Suprapubic skin (tissue), 4 donors: ENCODE data around the gene SERF1A. TPM values are rescaled to one million over a fixed set of nuclear protein-coding genes. Genes with fewer than 3 reads are reported as not detected.
"Not testable (repeated sequence)": the region's sequence is repeated elsewhere in the genome, so short reads cannot be mapped to it uniquely, and the experiment has no call there.

Experiments used
- DNase-seq, 2 donors: peaks; one replicate each; pipeline ENCODE4 v3.0.0-alpha.2; 2019; ENCODE audit warnings: low spot score in 2 of 2
- H3K27ac ChIP-seq: fragments of 200-600 bp; sonication (generic); one replicate; pipeline ENCODE4 v1.5.1; 2019
- H3K27me3 ChIP-seq: fragments of 200-600 bp; sonication (generic); one replicate; pipeline ENCODE4 v1.5.1; 2019
- H3K36me3 ChIP-seq: fragments of 200-600 bp; sonication (generic); one replicate; pipeline ENCODE4 v1.5.1; 2019
- H3K4me1 ChIP-seq: fragments of 200-600 bp; sonication (generic); one replicate; pipeline ENCODE4 v1.5.1; 2019
- H3K4me3 ChIP-seq: fragments of 200-600 bp; sonication (generic); one replicate; pipeline ENCODE4 v1.5.1; 2019; ENCODE audit warnings: mild to moderate bottlenecking
- H3K9me3 ChIP-seq: fragments of 200-600 bp; sonication (generic); one replicate; pipeline ENCODE4 v1.5.1; 2019
- WGBS: methylation state at CpG from one replicate; pipeline ENCODE4 v1.1.5; 2018; 5-methylcytosine and 5-hydroxymethylcytosine counted together
- total RNA-seq, 4 donors: library from RNA; depleted of rRNA; stranded (reverse); fragments of >200 nt; gene quantifications; one replicate each; pipeline ENCODE4 v1.1.0, GENCODE V29; 2016

Gene SERF1A
- 1 to 10 TPM; 1.8 to 8.1 (median 2.8) TPM for total RNA-seq

DNA sequence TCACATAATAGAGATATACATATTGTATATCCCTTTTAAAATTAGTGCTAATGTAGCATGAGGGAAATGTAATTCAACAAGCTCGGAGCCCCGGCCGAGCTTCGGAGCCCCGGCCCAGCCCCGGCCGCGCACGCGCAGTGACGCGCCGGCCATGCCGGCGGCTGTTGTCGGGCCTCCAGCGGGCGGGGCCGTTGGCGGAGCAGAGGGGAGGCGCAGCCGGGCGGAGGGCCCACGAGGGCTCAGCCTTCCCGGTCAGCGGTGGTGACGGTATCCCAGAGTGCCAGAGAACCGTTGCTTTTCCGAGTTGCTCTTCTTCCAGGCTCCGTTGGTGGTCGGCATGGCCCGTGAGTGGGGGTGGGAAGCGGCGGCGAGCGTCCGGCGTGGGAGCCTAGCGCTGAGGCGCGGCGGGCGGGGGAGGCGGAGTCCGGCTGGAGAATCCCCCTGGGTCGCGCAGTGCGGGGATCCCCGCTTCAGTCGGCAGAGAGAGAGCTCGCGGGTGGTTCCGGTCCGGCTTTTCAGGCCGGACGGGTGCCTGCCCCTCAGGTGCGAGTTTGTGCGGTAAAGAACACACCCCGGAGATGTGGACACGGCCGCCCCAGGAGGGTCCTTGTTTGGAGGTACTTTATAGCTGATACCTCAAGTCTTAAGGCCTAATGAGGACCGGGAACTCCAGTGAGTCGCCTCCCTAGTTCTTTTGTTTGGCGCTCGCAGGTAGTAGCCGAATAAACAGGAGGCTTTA, at the start of gene SERF1A:
Gene SERF1A, plus strand, starts transcription at position 137 of the 739 bp plus-strand sequence. Its CDS starts 201 bp downstream, at position 338.
- not testable (repeated sequence) for H3K4me3 ChIP-seq, H3K27me3 ChIP-seq, H3K27ac ChIP-seq, H3K36me3 ChIP-seq, H3K9me3 ChIP-seq, DNase-seq, H3K4me1 ChIP-seq
- WGBS = no CpG with 5 or more reads among the region's 66 CpGs

DNA sequence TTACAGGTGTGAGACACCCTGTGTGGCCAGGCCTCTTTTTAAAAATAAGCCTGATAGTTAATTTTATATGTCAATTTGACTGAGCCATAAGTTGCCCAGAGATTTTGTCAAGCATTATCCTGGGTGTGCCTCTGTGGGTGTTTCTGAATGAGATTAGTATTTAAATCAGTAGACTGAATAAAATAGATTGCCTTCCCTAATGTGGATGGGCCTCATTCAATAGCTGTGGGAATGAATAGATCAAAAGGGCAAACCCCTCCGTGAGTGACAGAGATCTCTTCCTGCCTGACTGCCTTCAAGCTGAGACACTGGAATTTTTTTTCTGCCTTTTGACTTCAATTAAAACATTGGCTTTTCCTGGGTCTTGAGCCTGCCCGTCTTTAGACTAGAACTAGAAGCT, 33.7 kb upstream of the SERF1A start:
- not testable (repeated sequence) for H3K36me3 ChIP-seq, H3K4me3 ChIP-seq, H3K4me1 ChIP-seq, H3K9me3 ChIP-seq, DNase-seq, H3K27ac ChIP-seq, H3K27me3 ChIP-seq
- no CpG with 5 or more reads among the region's 2 CpGs for WGBS

DNA sequence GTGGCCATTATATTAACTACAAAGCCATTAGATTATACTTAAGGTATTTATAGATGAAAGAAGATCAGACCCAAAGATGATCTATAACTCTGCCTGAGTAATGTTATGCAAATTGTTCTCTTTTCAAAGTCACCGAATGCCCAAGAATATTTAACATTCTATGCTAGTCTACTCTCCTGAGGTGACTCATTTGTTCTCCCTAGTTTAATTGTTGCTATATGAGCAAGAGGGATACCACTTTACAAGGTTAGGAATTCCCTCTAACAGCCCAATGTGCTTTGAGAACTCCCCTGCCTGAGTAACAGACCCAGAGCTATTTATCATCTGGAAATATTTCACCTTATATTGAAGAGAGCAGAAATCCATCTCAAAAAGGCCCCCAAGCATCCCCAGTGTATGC, 29.8 kb upstream of the SERF1A start:
- H3K27me3 ChIP-seq, H3K9me3 ChIP-seq, DNase-seq, H3K27ac ChIP-seq, H3K4me1 ChIP-seq, H3K36me3 ChIP-seq, H3K4me3 ChIP-seq: not testable (repeated sequence)
- no CpG with 5 or more reads among the region's 1 CpG for WGBS

DNA sequence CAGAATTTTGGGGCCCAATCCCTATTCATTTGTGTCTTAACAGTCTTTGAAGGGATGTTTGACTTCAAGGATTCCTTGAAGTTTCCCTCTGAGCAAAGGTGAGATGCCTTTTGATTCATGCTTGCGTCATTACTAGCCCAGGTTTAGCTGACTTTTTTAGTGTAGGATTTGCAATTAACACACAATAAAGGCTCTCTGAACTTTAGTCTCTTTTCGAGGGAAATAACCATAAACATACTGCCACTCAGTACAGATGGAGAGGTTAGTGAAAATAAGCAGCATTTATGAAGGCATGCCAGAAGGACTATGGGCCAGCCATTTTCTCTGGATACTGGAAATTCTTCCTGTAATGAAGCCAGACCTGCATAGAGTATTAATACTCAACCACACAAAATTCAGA, 4.4 kb upstream of the SERF1A start:
- not testable (repeated sequence) for H3K27ac ChIP-seq, H3K4me3 ChIP-seq, H3K9me3 ChIP-seq, H3K4me1 ChIP-seq, DNase-seq, H3K27me3 ChIP-seq, H3K36me3 ChIP-seq
- no CpG with 5 or more reads among the region's 2 CpGs for WGBS

DNA sequence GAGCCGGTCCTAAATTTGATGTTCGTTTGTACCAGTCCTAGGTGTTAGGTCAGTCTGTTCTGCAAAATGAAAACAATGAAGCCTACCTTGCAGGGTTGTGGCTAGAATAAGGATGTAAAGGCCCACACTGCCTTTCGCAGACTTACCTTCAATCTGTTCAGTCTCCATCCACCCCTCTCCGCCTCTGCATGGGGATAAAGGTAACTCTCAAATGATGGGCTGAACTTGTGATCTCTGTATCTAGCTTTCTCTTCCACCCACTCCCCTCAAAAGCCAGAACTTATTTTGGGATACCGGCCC, 753 bp downstream of the SERF1A start:
- H3K4me3 ChIP-seq, H3K36me3 ChIP-seq, H3K27me3 ChIP-seq, H3K9me3 ChIP-seq, H3K4me1 ChIP-seq, H3K27ac ChIP-seq, DNase-seq: not testable (repeated sequence)
- no CpG with 5 or more reads among the region's 5 CpGs for WGBS

DNA sequence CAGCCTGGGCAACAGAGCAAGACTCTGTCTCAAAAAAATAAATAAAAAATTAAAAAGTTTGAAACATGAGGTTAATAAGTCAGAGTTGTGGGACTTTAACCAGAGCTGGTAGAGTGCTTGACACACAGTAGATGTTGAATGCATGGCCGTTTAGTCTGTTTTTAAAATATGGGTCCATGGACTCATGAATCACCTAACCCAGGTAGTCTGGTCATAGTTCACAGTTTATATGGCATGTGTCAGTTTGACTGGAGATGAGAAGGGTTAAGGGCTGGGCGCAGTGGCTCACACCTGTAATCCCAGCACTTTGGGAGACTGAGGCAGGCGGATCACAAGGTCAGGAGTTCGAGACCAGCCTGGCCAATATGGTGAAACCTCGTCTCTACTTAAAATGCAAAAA, 6.2 kb downstream of the SERF1A start:
- H3K27me3 ChIP-seq, H3K4me1 ChIP-seq, DNase-seq, H3K27ac ChIP-seq, H3K9me3 ChIP-seq, H3K4me3 ChIP-seq, H3K36me3 ChIP-seq: not testable (repeated sequence)
- WGBS = no CpG with 5 or more reads among the region's 5 CpGs

DNA sequence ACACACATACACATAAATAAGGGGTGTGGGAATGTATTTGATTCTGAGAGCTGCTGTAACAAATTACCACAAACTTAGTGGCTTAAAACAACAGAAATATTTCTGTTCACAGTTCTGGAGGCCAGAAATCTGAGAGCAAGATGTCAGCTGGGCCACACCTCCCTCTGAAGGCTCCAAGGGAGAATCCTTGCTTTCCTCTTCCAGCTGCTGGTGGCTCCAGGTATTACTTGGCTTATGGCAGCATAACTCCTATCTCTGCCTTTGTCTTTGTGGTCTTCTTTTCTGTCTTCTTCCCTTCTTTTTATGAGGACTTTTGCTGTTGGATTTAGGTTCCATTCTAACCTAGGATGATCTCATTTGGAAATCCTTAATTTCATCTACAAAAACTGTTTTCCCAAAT, 16.4 kb downstream of the SERF1A start:
- not testable (repeated sequence) for H3K9me3 ChIP-seq, H3K27me3 ChIP-seq, DNase-seq, H3K27ac ChIP-seq, H3K36me3 ChIP-seq, H3K4me1 ChIP-seq, H3K4me3 ChIP-seq

DNA sequence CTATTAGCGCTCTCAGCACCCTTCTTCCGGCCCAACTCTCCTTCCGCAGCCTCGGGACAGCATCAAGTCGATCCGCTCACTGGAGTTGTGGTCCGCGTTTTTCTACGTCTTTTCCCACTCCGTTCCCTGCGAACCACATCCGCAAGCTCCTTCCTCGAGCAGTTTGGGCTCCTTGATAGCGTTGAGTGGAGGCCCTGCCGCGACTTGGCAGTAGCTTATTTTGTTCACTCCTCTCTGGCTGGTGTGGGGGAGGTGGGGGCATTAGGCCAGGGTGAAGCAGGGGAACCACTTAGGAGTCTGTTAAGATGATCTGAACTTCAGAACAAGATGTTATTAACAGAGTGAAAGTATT, 24.7 kb downstream of the SERF1A start:
- not testable (repeated sequence) for DNase-seq, H3K9me3 ChIP-seq, H3K36me3 ChIP-seq, H3K4me1 ChIP-seq, H3K27me3 ChIP-seq, H3K4me3 ChIP-seq, H3K27ac ChIP-seq
- no CpG with 5 or more reads among the region's 16 CpGs for WGBS

DNA sequence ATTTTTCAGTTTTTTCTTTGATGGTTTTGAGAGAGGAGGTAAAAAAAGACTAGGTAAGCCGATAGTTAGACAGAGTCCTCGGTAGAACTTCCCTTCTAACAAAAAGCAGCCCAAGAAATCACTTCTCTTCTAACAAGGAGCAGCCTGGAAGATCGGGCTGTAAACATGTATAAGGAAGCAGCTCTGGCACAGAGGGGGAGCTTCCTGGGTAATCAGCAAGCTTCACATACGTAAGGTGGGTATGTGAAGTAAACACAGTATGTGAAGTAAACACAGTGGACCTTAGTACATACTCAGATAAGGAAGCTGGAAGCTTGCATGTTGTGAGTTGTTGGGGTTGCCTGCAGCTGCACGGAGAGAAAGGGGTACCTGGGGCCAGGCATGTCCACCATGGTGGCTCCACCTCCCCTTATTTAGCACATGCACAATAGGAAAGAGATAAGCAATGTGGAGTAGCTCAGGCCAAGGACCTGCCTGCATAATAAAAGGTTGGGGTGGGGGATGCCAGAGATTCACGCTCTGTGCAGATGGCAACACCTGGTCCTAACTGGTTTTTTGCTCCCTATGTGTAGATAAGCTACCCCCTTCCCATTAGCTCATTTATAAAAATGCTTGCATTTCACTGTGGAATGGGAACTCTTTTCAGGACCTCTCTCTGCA, 31.4 kb downstream of the SERF1A start:
- H3K27ac ChIP-seq, H3K9me3 ChIP-seq, H3K4me1 ChIP-seq, H3K36me3 ChIP-seq, H3K4me3 ChIP-seq, H3K27me3 ChIP-seq, DNase-seq: not testable (repeated sequence)
- WGBS = no CpG with 5 or more reads among the region's 6 CpGs

DNA sequence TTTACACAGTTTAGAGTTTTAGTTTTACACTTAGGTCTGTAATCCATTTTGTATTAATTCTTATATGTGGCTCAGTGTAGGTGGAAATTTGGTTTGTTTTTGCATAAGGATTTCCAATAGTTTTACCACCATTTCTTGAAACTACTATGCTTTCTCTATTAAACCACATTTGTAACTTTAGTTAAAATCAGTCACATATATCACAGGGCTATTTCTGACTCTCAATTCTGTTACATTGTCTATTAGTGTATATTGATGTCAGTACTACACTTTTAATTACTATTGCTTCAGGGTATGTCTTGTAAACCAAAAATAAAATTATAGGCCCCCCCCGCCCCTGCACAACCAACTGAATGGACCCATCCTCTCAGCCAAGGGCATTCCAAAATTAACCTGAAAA, 32.1 kb downstream of the SERF1A start:
- H3K4me3 ChIP-seq, DNase-seq, H3K9me3 ChIP-seq, H3K36me3 ChIP-seq, H3K4me1 ChIP-seq, H3K27me3 ChIP-seq, H3K27ac ChIP-seq: not testable (repeated sequence)
- WGBS = no CpG with 5 or more reads among the region's 1 CpG

DNA sequence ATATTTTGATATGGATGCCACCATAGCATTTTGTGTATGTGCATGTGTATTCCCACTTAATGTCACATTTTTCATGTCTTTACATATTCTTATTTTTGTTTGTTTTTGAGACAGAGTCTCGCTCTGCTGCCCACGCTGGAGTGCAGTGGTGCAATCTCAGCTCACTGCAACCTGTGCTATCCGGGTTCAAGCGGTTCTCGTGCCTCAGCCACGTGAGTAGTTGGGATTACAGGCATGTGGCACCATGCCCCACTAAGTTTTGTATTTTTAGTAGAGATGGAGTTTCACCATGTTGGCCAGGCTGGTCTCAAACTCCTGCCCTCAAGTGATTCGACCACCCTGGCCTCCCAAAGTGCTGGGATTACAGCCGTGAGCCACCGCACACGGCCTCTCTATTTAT, 52.6 kb downstream of the SERF1A start:
- not testable (repeated sequence) for H3K9me3 ChIP-seq, DNase-seq, H3K4me1 ChIP-seq, H3K4me3 ChIP-seq, H3K27me3 ChIP-seq, H3K36me3 ChIP-seq, H3K27ac ChIP-seq
- WGBS = no CpG with 5 or more reads among the region's 10 CpGs

Other genes with a start within 250 kb of the SERF1A start
- 10 to 100 TPM; 20.7 to 54.1 (median 25.0) TPM for gene SMN1, start 24.4 kb downstream of the SERF1A start, total RNA-seq
- 10 to 100 TPM in 3 of 4 donors, 1 to 10 TPM in 1; 8.5 to 72.1 (median 16.7) TPM for gene NAIP, start 124.7 kb downstream of the SERF1A start, total RNA-seq
- gene GTF2H2, start 167.0 kb downstream of the SERF1A start, total RNA-seq = 10 to 100 TPM in 2 of 4 donors, 1 to 10 TPM in 2; 7.5 to 23.1 (median 11.2) TPM